22Rv1 (cell line): ENCODE measurements around the gene NDC80.

Source experiments
- CTCF ChIP-seq: fragments of 450-650 bp; IDR thresholded peaks from 2 replicates; pipeline ENCODE4 v1.5.1; 2017; ENCODE audit warnings: mild to moderate bottlenecking
- ZFX ChIP-seq: fragments of 450-650 bp; IDR thresholded peaks from 2 replicates; pipeline ENCODE4 v1.6.1; 2017; ENCODE audit warnings: antibody characterized with exemption, borderline replicate concordance

- TF ChIP-seq CTCF (no peak), ZFX (no peak)
Measured at GRCh38 chr18:2573408-2573807, 2.1 kb downstream of the NDC80 start.
